Naive thymus-derived CD4-positive, alpha-beta T cell (primary cell): ENCODE measurements around the gene IKZF4. TPM values are rescaled to one million over a fixed set of nuclear protein-coding genes. Genes with fewer than 3 reads are reported as not detected.
A peak's percentile ranks its signal among the peaks of the same experiment; 100 is the strongest.

ENCODE experiments used
- ATAC-seq: fragments of 150-1000 bp; cut with Tn5 transposase; 2 replicates; pipeline ENCODE4 v1.10.0; 2021; ENCODE audit warnings: mild to moderate bottlenecking, moderate library complexity
- CTCF ChIA-PET: fragments of 350-600 bp; sonication (Branson Sonifier 250); formaldehyde crosslinking; loops from one replicate; lab custom pipeline; 2021; ENCODE audit warnings: antibody characterized with exemption; lab: Charles Lee
- POLR2A ChIA-PET: fragments of 350-600 bp; sonication (Branson Sonifier 250); formaldehyde crosslinking; loops from one replicate; lab custom pipeline; 2021; ENCODE audit warnings: antibody characterized with exemption, inconsistent platforms; lab: Charles Lee
- DNase-seq, 9 donors: peaks; one replicate each; pipeline versions ENCODE4 v3.0.0 to v3.0.0-alpha.2; 2020 to 2022; ENCODE audit warnings: mixed read lengths in 1 of 9
- H3K27ac ChIP-seq: one replicate; pipeline ENCODE4 v1.7.0; 2013; ENCODE audit warnings: mild to moderate bottlenecking, low read depth, low read length, moderate library complexity
- H3K27me3 ChIP-seq, 2 donors: one replicate each; pipeline ENCODE4 v1.7.0; 2013; ENCODE audit warnings: low read length in 2 of 2, mild to moderate bottlenecking in 2 of 2, moderate library complexity in 2 of 2; ENCODE audit not compliant: control insufficient read depth in 2 of 2, insufficient read depth in 2 of 2
- H3K36me3 ChIP-seq, 3 experiments: 1 replicate in 2 of 3; 2 replicates in 1 of 3; pipeline ENCODE4 v1.7.0; 2013; ENCODE audit warnings: low read length in 3 of 3, mild to moderate bottlenecking in 3 of 3, moderate library complexity in 1 of 3; ENCODE audit not compliant: insufficient read depth in 3 of 3, control insufficient read depth in 2 of 3
- H3K4me1 ChIP-seq, 2 donors: one replicate each; pipeline ENCODE4 v1.7.0; 2013; ENCODE audit warnings: low read length in 2 of 2, mild to moderate bottlenecking in 2 of 2, moderate library complexity in 1 of 2; ENCODE audit not compliant: control insufficient read depth in 2 of 2, insufficient read depth in 2 of 2
- H3K4me3 ChIP-seq: 2 replicates; pipeline ENCODE4 v1.7.0; 2013; ENCODE audit warnings: mild to moderate bottlenecking, low read length
- H3K9me3 ChIP-seq, 3 experiments: 1 replicate in 2 of 3; 2 replicates in 1 of 3; pipeline ENCODE4 v1.7.0; 2013; ENCODE audit warnings: low read length in 3 of 3; ENCODE audit not compliant: control insufficient read depth in 2 of 3
- H3K27ac Mint-ChIP-seq, 9 donors: one replicate each; pipeline ENCODE4 v1.8.0; 2020 to 2022; ENCODE audit warnings: mixed read lengths in 9 of 9, mild to moderate bottlenecking in 8 of 9, moderate library complexity in 5 of 9, inconsistent platforms in 2 of 9
- H3K27me3 Mint-ChIP-seq, 5 donors: one replicate each; pipeline ENCODE4 v1.8.0; 2021 to 2022; ENCODE audit warnings: mixed read lengths in 5 of 5, mild to moderate bottlenecking in 1 of 5
- H3K36me3 Mint-ChIP-seq, 5 donors: one replicate each; pipeline ENCODE4 v1.8.0; 2020 to 2022; ENCODE audit warnings: mixed read lengths in 5 of 5, mild to moderate bottlenecking in 3 of 5, inconsistent platforms in 1 of 5
- H3K4me1 Mint-ChIP-seq, 7 donors: one replicate each; pipeline ENCODE4 v1.8.0; 2020 to 2022; ENCODE audit warnings: mixed read lengths in 7 of 7, mild to moderate bottlenecking in 3 of 7, inconsistent platforms in 1 of 7
- H3K4me3 Mint-ChIP-seq, 10 donors: one replicate each; pipeline ENCODE4 v1.8.0; 2020 to 2022; ENCODE audit warnings: mild to moderate bottlenecking in 10 of 10, mixed read lengths in 10 of 10, moderate library complexity in 6 of 10, inconsistent platforms in 2 of 10
- H3K9me3 Mint-ChIP-seq, 11 donors: one replicate each; pipeline ENCODE4 v1.8.0; 2020 to 2022; ENCODE audit warnings: mixed read lengths in 11 of 11, mild to moderate bottlenecking in 4 of 11, inconsistent platforms in 1 of 11, moderate library complexity in 1 of 11
- intact Hi-C, 2 donors: fragments of 100-400 bp; cut with micrococcal nuclease; formaldehyde crosslinking; loops; one replicate each; pipeline ENCODE4 v1.15.1; 2023
- polyA plus RNA-seq, 2 donors: library from polyadenylated mRNA; unstranded; fragments of 300-500 nt; fragmentation: Illumina TruSeq; gene quantifications; one replicate each; pipeline ENCODE4 v1.2.3, GENCODE V29; 2021
- total RNA-seq, 6 experiments: library from RNA in 5 of 6; stranded (reverse) in 5 of 6; gene quantifications; 1 replicate in 5 of 6; 2 replicates in 1 of 6; pipeline ENCODE4 v1.2.3 and lab custom pipeline; 2021 to 2026

Gene IKZF4
- total and polyA plus RNA-seq, 7 experiments from 2014 or later, result 0.54 to 37.8 (median 4.5) TPM

DNA sequence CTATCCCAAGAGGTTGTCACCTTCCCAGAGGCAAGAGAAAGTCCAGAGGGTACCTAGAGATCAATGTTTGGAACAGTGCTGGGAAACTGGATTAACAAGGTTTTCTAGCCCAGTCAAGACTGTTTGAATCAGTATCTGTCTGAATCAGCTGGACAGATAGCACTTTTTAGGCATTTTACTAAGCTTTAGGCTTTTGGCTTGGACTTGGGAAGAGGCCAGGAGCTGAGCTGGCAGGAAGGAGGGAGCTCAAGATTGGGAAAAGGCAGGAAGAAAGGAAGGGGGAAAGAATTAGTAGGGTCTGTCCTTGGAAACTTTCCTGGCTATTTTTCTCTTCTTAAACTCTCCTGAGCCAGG, 8.3 kb downstream of the IKZF4 start:
- Histone ChIP-seq H3K4me3 (no peak overlapping the region), H3K9me3 (no peaks in the 10 kb centered on the region), H3K36me3 (peaks cover 0 to 30% (median 0%) of the 10 kb centered on the region in 3 experiments), H3K27me3 (no peaks in the 10 kb centered on the region), H3K4me1 (peaks cover 0 to 7% of the 10 kb centered on the region in 2 donors), H3K27ac (no peak overlapping the region)
- DNase-seq (no peak), ATAC-seq (no peak)
- no peaks in the 10 kb centered on the region for H3K27me3 Mint-ChIP-seq
- intact Hi-C loops, result loop anchor here (1.0 to 2.0 kb wide), 5 partner anchors 8 to 291 kb away; partner anchors contain the start of genes IKZF4 (in 1 of the 2) and RPS26 (in 1 of the 2)
- ChIA-PET CTCF (interaction anchor here (0.6 to 4.5 kb wide), 12 partner anchors 7 to 595 kb away, joined by 3 to 54 read pairs (median 4); partner anchors contain the start of genes PA2G4 and SUOX), POLR2A (interaction anchor here (0.6 to 1.7 kb wide), 7 partner anchors 12 to 101 kb away, joined by 3 to 9 read pairs (median 4); partner anchors contain the start of genes PA2G4 and RAB5B)
- H3K36me3 Mint-ChIP-seq, result peaks cover 0 to 44% (median 20%) of the 10 kb centered on the region in 5 donors
- H3K9me3 Mint-ChIP-seq, result no peaks in the 10 kb centered on the region
- H3K4me3 Mint-ChIP-seq, result peak overlapping the region in 1 of 10 donors; percentile 75
- H3K4me1 Mint-ChIP-seq, result peaks cover 9 to 50% (median 20%) of the 10 kb centered on the region in 7 donors
- H3K27ac Mint-ChIP-seq, result peak overlapping the region in 3 of 9 donors; percentile 3 to 84 (median 73)

DNA sequence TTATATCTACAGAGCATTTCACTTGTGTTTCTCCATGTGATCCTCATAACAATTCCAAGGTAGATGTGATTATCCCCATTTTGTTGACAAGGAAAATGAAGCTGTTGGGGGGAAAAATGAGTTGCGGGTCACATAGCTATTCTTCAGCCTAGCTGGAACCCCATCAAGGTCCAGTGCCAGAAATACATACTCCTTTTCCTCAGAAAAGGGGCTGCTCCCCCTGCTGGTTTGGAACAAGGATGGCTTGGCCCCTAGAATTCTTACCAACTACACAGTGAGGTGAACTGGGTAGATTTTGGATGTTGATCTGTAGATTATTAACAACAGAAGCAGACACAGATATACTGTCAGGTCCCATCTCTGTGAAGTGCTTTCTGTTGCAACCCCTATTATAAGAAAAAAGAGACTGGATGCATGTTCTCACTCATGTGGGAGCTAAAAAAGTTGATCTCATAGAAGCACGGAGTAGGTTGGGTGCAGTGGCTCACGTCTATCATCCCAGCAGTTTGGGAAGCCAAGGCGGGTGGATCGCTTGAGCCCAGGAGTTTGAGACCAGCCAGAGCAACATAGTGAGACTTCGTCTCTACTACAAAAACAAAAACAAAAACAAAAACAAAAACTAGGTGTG, 8.9 kb downstream of the IKZF4 start:
- Mint-ChIP-seq H3K4me1 (peaks cover 9 to 54% (median 20%) of the 10 kb centered on the region in 7 donors), H3K36me3 (peaks cover 0 to 44% (median 20%) of the 10 kb centered on the region in 5 donors), H3K27ac (peak overlapping the region in 4 of 9 donors; percentile 3 to 74 (median 32)), H3K9me3 (no peaks in the 10 kb centered on the region), H3K27me3 (no peaks in the 10 kb centered on the region), H3K4me3 (peak overlapping the region in 1 of 10 donors; percentile 1)
- no peak overlapping the region for H3K27ac ChIP-seq
- DNase-seq, result peak in 8 of 9 donors; percentile 24 to 59 (median 46)
- intact Hi-C loops, result loop anchor here (1.0 to 2.0 kb wide), 5 partner anchors 8 to 291 kb away; partner anchors contain the start of genes IKZF4 (in 1 of the 2) and RPS26 (in 1 of the 2)
- no peak overlapping the region for H3K4me3 ChIP-seq
- H3K36me3 ChIP-seq, result peaks cover 0 to 35% (median 0%) of the 10 kb centered on the region in 3 experiments
- ChIA-PET CTCF (interaction anchor here (0.6 to 4.5 kb wide), 14 partner anchors 8 to 594 kb away, joined by 3 to 54 read pairs (median 4); partner anchors contain the start of genes PA2G4 and SUOX), POLR2A (interaction anchor here (0.8 to 1.7 kb wide), 6 partner anchors 11 to 100 kb away, joined by 3 to 9 read pairs (median 4); partner anchors contain the start of genes PA2G4 and RAB5B)
- peak; percentile 71 for ATAC-seq
- H3K27me3 ChIP-seq, result no peaks in the 10 kb centered on the region
- H3K9me3 ChIP-seq, result no peaks in the 10 kb centered on the region
- peaks cover 0 to 7% of the 10 kb centered on the region in 2 donors for H3K4me1 ChIP-seq

GRCh38 chr12:56031987-56032386, 11.1 kb downstream of the IKZF4 start:
- Histone ChIP-seq H3K36me3 (peaks cover 0 to 38% (median 0%) of the 10 kb centered on the region in 3 experiments), H3K9me3 (no peaks in the 10 kb centered on the region), H3K4me1 (peaks cover 0 to 7% of the 10 kb centered on the region in 2 donors), H3K4me3 (no peak overlapping the region), H3K27me3 (no peaks in the 10 kb centered on the region), H3K27ac (peak overlapping the region; percentile 49)
- POLR2A ChIA-PET, result interaction anchor here (1.3 kb wide), 1 partner anchor 9 kb away, joined by 4 read pairs; no protein-coding TSS in a partner anchor
- H3K27ac Mint-ChIP-seq, result peak overlapping the region; percentile 52 to 86 (median 77)
- peaks cover 9 to 60% (median 20%) of the 10 kb centered on the region in 7 donors for H3K4me1 Mint-ChIP-seq
- H3K36me3 Mint-ChIP-seq, result peaks cover 7 to 48% (median 28%) of the 10 kb centered on the region in 5 donors
- H3K9me3 Mint-ChIP-seq, result no peaks in the 10 kb centered on the region
- ATAC-seq (peak; percentile 68), DNase-seq (peak in 2 of 9 donors; percentile 22 to 27)
- CTCF ChIA-PET, result interaction anchor here (0.8 to 2.0 kb wide), 2 partner anchors 9 to 36 kb away, joined by 3 to 7 read pairs; no protein-coding TSS in a partner anchor
- H3K27me3 Mint-ChIP-seq, result no peaks in the 10 kb centered on the region
- peak overlapping the region in 6 of 10 donors; percentile 3 to 53 (median 23) for H3K4me3 Mint-ChIP-seq
- intact Hi-C loops, result no loop called here

- intact Hi-C loops, result no loop called here
- H3K36me3 Mint-ChIP-seq, result peaks cover 7 to 38% (median 18%) of the 10 kb centered on the region in 5 donors
- no peaks in the 10 kb centered on the region for H3K9me3 Mint-ChIP-seq
- no peak overlapping the region for H3K4me3 Mint-ChIP-seq
- no peaks in the 10 kb centered on the region for H3K27me3 Mint-ChIP-seq
- ATAC-seq (peak; percentile 58), DNase-seq (no peak)
- H3K36me3 ChIP-seq, result peaks cover 0 to 28% (median 0%) of the 10 kb centered on the region in 3 experiments
- peak overlapping the region in 3 of 9 donors; percentile 42 to 72 (median 50) for H3K27ac Mint-ChIP-seq
- CTCF ChIA-PET, result interaction anchor here (0.7 to 1.4 kb wide), 2 partner anchors 39 to 83 kb away, joined by 3 to 4 read pairs; partner anchors contain the start of gene ZC3H10
- peaks cover 0 to 7% of the 10 kb centered on the region in 2 donors for H3K4me1 ChIP-seq
- no peaks in the 10 kb centered on the region for H3K9me3 ChIP-seq
- POLR2A ChIA-PET, result interaction anchor here (0.6 kb wide), 1 partner anchor 108 kb away, joined by 3 read pairs; no protein-coding TSS in a partner anchor
- no peak overlapping the region for H3K27ac ChIP-seq
- no peak overlapping the region for H3K4me3 ChIP-seq
- peaks cover 1 to 53% (median 11%) of the 10 kb centered on the region in 7 donors for H3K4me1 Mint-ChIP-seq
- no peaks in the 10 kb centered on the region for H3K27me3 ChIP-seq
Observed at GRCh38 chr12:56034586-56035332, 13.9 kb downstream of the IKZF4 start.

GRCh38 chr12:56037161-56037560, 16.3 kb downstream of the IKZF4 start:
- ChIA-PET POLR2A (interaction anchor here (0.7 kb wide), 1 partner anchor 29 kb away, joined by 3 read pairs; no protein-coding TSS in a partner anchor), CTCF (interaction anchor here (0.9 to 1.6 kb wide), 5 partner anchors 7 to 299 kb away, joined by 3 to 7 read pairs (median 4); no protein-coding TSS in a partner anchor)
- H3K9me3 Mint-ChIP-seq, result peaks cover 0 to 5% (median 0%) of the 10 kb centered on the region in 11 donors
- H3K4me3 Mint-ChIP-seq, result peak overlapping the region in 1 of 10 donors; percentile 19
- H3K9me3 ChIP-seq, result no peaks in the 10 kb centered on the region
- H3K4me1 ChIP-seq, result peaks cover 7 to 13% of the 10 kb centered on the region in 2 donors
- DNase-seq, result no peak
- peak overlapping the region in 4 of 9 donors; percentile 31 to 64 (median 48) for H3K27ac Mint-ChIP-seq
- peaks cover 0 to 58% (median 16%) of the 10 kb centered on the region in 7 donors for H3K4me1 Mint-ChIP-seq
- H3K4me3 ChIP-seq, result no peak overlapping the region
- H3K27ac ChIP-seq, result no peak overlapping the region
- peaks cover 0 to 23% (median 0%) of the 10 kb centered on the region in 3 experiments for H3K36me3 ChIP-seq
- H3K27me3 ChIP-seq, result no peaks in the 10 kb centered on the region
- H3K27me3 Mint-ChIP-seq, result no peaks in the 10 kb centered on the region
- ATAC-seq, result no peak
- H3K36me3 Mint-ChIP-seq, result peaks cover 10 to 28% (median 12%) of the 10 kb centered on the region in 5 donors
- intact Hi-C loops, result no loop called here
